CD4-positive, alpha-beta T cell (primary cell): ENCODE data around the gene BANP. TPM values are rescaled to one million over a fixed set of nuclear protein-coding genes. Genes with fewer than 3 reads are reported as not detected.
"Not testable (repeated sequence)": the region's sequence is repeated elsewhere in the genome, so short reads cannot be mapped to it uniquely, and the experiment has no call there.

Source experiments
- ATAC-seq: fragments of 200-7000 bp; cut with Tn5 transposase; one replicate; pipeline ENCODE4 v1.10.0; 2022; ENCODE audit warnings: mild to moderate bottlenecking; ENCODE audit not compliant: poor library complexity
- CTCF ChIA-PET: fragments of 350-600 bp; sonication (Branson Sonifier 250); formaldehyde crosslinking; loops from one replicate; lab custom pipeline; 2021; ENCODE audit warnings: antibody characterized with exemption, inconsistent platforms; lab: Charles Lee
- POLR2A ChIA-PET: fragments of 350-600 bp; sonication (Branson Sonifier 250); formaldehyde crosslinking; loops from one replicate; lab custom pipeline; 2021; ENCODE audit warnings: antibody characterized with exemption, inconsistent platforms; lab: Charles Lee
- DNase-seq, 14 experiments: peaks; one replicate each; pipeline ENCODE4 v3.0.0-alpha.2; 2013 to 2020; ENCODE audit warnings: mixed read lengths in 2 of 14
- H3K27ac ChIP-seq, 2 donors: one replicate each; pipeline versions ENCODE4 v1.5.1 to v1.7.0; 2013; ENCODE audit warnings: low read length in 2 of 2, low read depth in 1 of 2, mild to moderate bottlenecking in 1 of 2
- H3K27me3 ChIP-seq, 2 experiments: 1 replicate in 1 of 2; 2 replicates in 1 of 2; pipeline versions ENCODE4 v1.6.1 to v1.7.0; 2013; ENCODE audit warnings: low read length in 2 of 2, control low read depth in 1 of 2, mild to moderate bottlenecking in 1 of 2, moderate library complexity in 1 of 2; ENCODE audit not compliant: insufficient read depth in 2 of 2, control insufficient read depth in 1 of 2
- H3K36me3 ChIP-seq: one replicate; pipeline ENCODE4 v1.6.1; 2013; ENCODE audit warnings: low read length, control low read depth; ENCODE audit not compliant: insufficient read depth
- H3K4me1 ChIP-seq: one replicate; pipeline ENCODE4 v1.6.1; 2013; ENCODE audit warnings: low read length, control low read depth; ENCODE audit not compliant: insufficient read depth
- H3K4me3 ChIP-seq: one replicate; pipeline ENCODE4 v1.5.1; 2013; ENCODE audit warnings: mild to moderate bottlenecking, low read length, moderate library complexity
- H3K9me3 ChIP-seq, 2 experiments: 1 replicate in 1 of 2; 2 replicates in 1 of 2; pipeline versions ENCODE4 v1.6.1 to v1.7.0; 2013; ENCODE audit warnings: low read length in 2 of 2, mild to moderate bottlenecking in 2 of 2, control low read depth in 1 of 2, moderate library complexity in 1 of 2; ENCODE audit not compliant: control insufficient read depth in 1 of 2, insufficient read depth in 1 of 2
- H3K27ac Mint-ChIP-seq: one replicate; pipeline ENCODE4 v1.8.0; 2020; ENCODE audit warnings: mixed read lengths
- H3K27me3 Mint-ChIP-seq: one replicate; pipeline ENCODE4 v1.8.0; 2021; ENCODE audit warnings: mixed read lengths
- H3K36me3 Mint-ChIP-seq: one replicate; pipeline ENCODE4 v1.8.0; 2021; ENCODE audit warnings: low read depth, mixed read lengths
- H3K4me1 Mint-ChIP-seq: one replicate; pipeline ENCODE4 v1.8.0; 2021; ENCODE audit warnings: low read depth, mixed read lengths
- H3K4me3 Mint-ChIP-seq: one replicate; pipeline ENCODE4 v1.8.0; 2020; ENCODE audit warnings: mild to moderate bottlenecking, mixed read lengths
- H3K9me3 Mint-ChIP-seq: one replicate; pipeline ENCODE4 v1.8.0; 2020; ENCODE audit warnings: mixed read lengths
- intact Hi-C, 2 experiments: fragments of 100-400 bp; cut with DNase I in 1 of 2; cut with micrococcal nuclease in 1 of 2; formaldehyde crosslinking; loops; one replicate each; pipeline versions ENCODE4 v1.15.1 to v1.9.0; 2023 to 2025; cut with DNase I, micrococcal nuclease
- total RNA-seq, 174 experiments: library from RNA in 2 of 174; stranded (reverse) in 2 of 174; gene quantifications; one replicate each; pipeline ENCODE4 v1.2.3 and lab custom pipeline; 2021 to 2026
- TF ChIP-seq, protein P1 (sequence below): fragments of 200-600 bp; IDR thresholded peaks from one replicate; pipeline ENCODE4 v1.8.0; 2022; ENCODE audit warnings: antibody characterized with exemption, mild to moderate bottlenecking

The BANP gene
- total RNA-seq, 2 experiments from 2014 or later = 57.5 to 58.6 TPM

DNA sequence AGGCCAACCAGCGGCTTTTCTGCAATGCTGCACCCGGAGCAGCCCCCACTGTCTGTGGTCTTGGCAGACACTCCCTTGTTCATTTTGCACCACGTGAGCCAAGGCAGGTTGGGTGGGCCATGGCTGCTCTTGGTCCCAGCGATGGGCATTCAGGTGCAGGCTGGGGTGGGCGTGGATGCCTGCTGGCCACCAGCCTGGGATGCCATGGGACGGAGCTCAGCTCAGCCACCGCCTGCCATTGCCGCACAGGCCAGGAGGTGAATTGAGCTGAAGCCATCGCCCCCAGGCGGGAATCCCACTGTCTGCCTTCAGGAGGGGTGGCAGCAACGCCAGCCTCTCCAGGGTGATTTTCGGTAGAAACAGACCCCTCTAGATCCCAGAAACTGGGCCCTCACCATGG lies 155.3 kb downstream of the BANP start:
- H3K4me1 Mint-ChIP-seq, H3K27ac Mint-ChIP-seq, H3K27me3 Mint-ChIP-seq, ATAC-seq, H3K4me3 ChIP-seq, H3K27me3 ChIP-seq, CTCF ChIA-PET, H3K27ac ChIP-seq, intact Hi-C loops, H3K36me3 ChIP-seq, H3K4me1 ChIP-seq, POLR2A ChIA-PET, H3K9me3 Mint-ChIP-seq, DNase-seq, H3K36me3 Mint-ChIP-seq, H3K4me3 Mint-ChIP-seq, H3K9me3 ChIP-seq: not testable (repeated sequence)

DNA sequence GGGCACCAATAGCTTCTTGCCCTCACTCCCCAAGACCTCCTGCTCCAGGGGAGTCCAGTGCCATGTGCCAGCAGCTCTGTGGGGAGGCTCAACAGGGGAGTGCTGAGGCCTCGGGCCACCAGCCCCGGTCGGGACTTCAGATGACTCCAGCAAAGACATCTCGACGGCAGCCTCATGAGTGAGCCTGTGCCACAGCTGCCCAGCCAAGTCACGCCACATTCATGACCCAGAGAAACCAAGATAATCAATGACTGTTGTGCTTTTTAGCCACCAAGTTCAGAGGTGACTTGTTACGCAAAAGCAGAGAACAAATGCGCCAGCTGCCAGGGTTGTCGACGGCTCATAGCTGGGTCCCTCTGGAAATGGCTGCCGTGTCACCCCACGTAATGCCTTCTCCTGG lies 157.5 kb downstream of the BANP start:
- H3K4me3 Mint-ChIP-seq = no peak overlapping the region
- CTCF ChIA-PET = no interaction called here
- H3K27ac ChIP-seq = no peak overlapping the region
- no peaks in the 10 kb centered on the region for H3K9me3 Mint-ChIP-seq
- H3K27me3 ChIP-seq = no peaks in the 10 kb centered on the region
- no peaks in the 10 kb centered on the region for H3K27me3 Mint-ChIP-seq
- intact Hi-C loops = no loop called here
- POLR2A ChIA-PET = no interaction called here
- TF ChIP-seq, protein P1, sequence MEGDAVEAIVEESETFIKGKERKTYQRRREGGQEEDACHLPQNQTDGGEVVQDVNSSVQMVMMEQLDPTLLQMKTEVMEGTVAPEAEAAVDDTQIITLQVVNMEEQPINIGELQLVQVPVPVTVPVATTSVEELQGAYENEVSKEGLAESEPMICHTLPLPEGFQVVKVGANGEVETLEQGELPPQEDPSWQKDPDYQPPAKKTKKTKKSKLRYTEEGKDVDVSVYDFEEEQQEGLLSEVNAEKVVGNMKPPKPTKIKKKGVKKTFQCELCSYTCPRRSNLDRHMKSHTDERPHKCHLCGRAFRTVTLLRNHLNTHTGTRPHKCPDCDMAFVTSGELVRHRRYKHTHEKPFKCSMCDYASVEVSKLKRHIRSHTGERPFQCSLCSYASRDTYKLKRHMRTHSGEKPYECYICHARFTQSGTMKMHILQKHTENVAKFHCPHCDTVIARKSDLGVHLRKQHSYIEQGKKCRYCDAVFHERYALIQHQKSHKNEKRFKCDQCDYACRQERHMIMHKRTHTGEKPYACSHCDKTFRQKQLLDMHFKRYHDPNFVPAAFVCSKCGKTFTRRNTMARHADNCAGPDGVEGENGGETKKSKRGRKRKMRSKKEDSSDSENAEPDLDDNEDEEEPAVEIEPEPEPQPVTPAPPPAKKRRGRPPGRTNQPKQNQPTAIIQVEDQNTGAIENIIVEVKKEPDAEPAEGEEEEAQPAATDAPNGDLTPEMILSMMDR = no peak
- no peaks in the 10 kb centered on the region for H3K4me1 ChIP-seq
- no peaks in the 10 kb centered on the region for H3K36me3 ChIP-seq
- DNase-seq (no peak), ATAC-seq (no peak)
- H3K9me3 ChIP-seq = peaks cover 0 to 3% of the 10 kb centered on the region in 2 experiments
- peaks cover 10% of the 10 kb centered on the region for H3K4me1 Mint-ChIP-seq
- H3K36me3 Mint-ChIP-seq = no peaks in the 10 kb centered on the region
- H3K27ac Mint-ChIP-seq = no peak overlapping the region
- no peak overlapping the region for H3K4me3 ChIP-seq

DNA sequence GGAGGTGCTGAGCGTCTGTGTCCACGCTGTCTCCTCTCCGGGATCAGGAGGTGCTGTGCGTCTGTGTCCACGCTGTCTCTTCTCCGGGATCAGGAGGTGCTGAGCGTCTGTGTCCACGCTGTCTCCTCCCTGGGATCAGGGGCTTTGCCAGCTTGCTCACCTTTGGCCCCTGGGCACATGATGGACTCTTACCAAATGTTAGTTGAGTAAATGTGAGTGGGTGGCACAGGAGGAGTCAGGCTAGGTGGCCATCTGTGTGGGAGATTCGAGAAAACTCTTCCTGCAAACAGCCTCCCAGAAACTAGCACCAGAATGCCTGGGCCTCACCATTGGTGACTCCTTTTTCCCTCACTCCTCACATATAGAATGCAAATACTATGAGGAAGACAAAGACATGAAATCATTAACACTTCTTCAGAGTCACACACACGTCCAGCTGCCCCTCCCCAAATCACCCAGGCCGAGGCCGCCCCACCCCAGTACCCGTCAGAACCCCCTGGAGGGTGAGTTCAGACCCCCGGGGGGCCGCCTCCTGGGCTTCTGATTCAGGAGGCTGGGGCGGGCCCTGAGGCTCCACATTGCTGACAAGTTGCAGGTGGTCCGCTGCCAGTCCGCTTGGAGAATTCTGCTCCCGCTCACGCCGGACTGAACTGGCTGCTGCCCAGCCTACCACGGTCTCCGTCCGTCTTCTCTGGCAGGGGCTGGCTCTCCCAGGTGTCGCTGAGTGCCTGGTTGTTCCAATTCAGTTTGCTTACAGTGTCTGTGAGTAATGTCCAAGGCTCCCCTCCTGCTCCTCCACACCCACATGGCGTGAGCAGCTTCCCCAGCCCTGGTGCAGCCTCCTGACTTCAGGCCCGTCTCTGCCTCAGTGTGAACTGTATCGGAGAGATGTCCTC lies 158.7 kb downstream of the BANP start:
- H3K4me1 ChIP-seq, H3K27me3 Mint-ChIP-seq, H3K36me3 Mint-ChIP-seq, H3K4me3 ChIP-seq, H3K9me3 ChIP-seq, POLR2A ChIA-PET, DNase-seq, H3K27me3 ChIP-seq, H3K27ac ChIP-seq, H3K27ac Mint-ChIP-seq, intact Hi-C loops, H3K36me3 ChIP-seq, H3K4me3 Mint-ChIP-seq, CTCF ChIA-PET, H3K9me3 Mint-ChIP-seq: not testable (repeated sequence)
- peak; percentile 69 for ATAC-seq
- peaks cover 10% of the 10 kb centered on the region for H3K4me1 Mint-ChIP-seq

DNA sequence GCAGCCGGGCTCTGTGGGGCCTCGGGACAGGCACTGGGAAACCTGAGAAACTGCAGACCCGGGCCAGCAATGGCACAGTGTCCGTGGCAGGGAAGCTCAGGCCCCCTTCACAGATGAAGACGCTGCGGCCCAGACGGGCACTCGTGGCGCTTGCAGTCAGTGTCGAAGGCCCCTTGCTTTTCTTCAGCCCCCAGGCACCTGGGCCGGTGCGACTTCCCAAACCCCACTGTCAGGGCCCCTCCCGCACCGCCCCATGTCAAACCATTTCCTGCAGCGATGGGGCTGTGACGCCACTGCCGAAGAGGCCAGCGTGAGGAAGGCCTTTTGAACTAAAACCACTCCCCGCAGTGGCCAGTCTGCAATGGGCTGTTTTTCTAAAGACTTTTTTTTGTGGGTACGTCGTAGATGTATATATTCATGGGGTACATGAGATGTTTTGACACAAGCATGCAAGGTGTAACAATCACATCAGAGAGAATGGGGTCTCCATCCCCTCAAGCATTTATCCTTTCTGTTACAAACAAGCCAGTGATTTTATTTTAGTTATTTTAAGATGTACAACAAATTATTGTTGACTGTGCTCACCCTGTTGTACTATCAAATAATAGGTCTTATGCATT lies 159.8 kb downstream of the BANP start:
- peaks cover 10% of the 10 kb centered on the region for H3K4me1 Mint-ChIP-seq

DNA sequence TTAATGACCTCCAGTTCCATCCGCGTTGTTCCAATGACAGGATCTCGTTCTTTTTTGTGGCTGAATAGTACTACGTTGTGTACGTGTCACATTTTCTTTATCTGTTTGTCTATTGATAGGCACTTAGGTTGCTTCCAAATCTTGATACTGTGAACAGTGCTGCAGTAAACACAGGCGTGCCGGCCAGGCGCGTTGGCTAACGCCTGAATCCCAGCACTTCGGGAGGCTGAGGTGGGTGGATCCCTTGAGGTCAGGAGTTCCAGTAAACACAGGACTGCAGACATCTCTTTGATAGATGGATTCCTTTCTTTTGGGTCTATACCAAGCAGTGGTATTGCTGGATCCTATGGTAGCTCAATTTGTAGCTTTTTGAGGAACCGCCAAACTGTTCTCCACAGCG lies 160.7 kb downstream of the BANP start:
- H3K4me3 ChIP-seq, POLR2A ChIA-PET, H3K4me1 ChIP-seq, ATAC-seq, H3K36me3 Mint-ChIP-seq, H3K27ac Mint-ChIP-seq, CTCF ChIA-PET, H3K36me3 ChIP-seq, intact Hi-C loops, H3K9me3 Mint-ChIP-seq, H3K27ac ChIP-seq, H3K27me3 Mint-ChIP-seq, H3K4me3 Mint-ChIP-seq, H3K9me3 ChIP-seq, DNase-seq, H3K27me3 ChIP-seq: not testable (repeated sequence)
- peaks cover 10% of the 10 kb centered on the region for H3K4me1 Mint-ChIP-seq

More for the DNA sequence above, 159.8 kb downstream of the BANP start:
- H3K9me3 Mint-ChIP-seq, DNase-seq, H3K36me3 ChIP-seq, H3K4me1 ChIP-seq, H3K4me3 Mint-ChIP-seq, intact Hi-C loops, POLR2A ChIA-PET, H3K27me3 ChIP-seq, H3K4me3 ChIP-seq, H3K27me3 Mint-ChIP-seq, CTCF ChIA-PET, H3K9me3 ChIP-seq, H3K27ac ChIP-seq, H3K36me3 Mint-ChIP-seq, H3K27ac Mint-ChIP-seq: not testable (repeated sequence)
- peak; percentile 63 for ATAC-seq
